Fibroblast of skin of right quadriceps (primary cell): ENCODE measurements around the gene THAP12.
A peak's percentile ranks its signal among the peaks of the same experiment; 100 is the strongest.
"Not testable (repeated sequence)": the region's sequence is repeated elsewhere in the genome, so short reads cannot be mapped to it uniquely, and the experiment has no call there.

ENCODE experiments used
- DNase-seq: peaks from one replicate; pipeline ENCODE4 v3.0.0-alpha.2; 2013

THAP12 gene

DNA sequence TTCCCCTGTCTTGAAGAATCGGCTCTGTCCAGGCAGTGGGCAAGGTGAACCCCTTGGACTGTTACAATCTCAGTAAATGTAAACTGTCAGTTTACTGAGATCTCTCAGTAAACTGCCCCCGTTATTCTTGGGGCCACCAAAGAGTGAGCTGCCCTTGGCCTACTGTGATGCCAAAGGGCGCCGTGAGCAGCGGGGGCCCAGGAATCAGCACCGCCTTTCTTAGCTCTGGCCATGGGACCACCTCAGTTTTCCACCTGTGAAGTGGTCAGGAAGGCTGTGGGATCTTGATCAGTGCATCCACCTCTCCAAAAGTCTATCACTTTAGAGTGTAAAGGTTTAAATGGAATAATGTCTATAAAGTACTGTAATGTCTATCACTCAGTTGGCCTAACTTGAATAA is 57.1 kb downstream of the THAP12 start:
- no peak for DNase-seq

DNA sequence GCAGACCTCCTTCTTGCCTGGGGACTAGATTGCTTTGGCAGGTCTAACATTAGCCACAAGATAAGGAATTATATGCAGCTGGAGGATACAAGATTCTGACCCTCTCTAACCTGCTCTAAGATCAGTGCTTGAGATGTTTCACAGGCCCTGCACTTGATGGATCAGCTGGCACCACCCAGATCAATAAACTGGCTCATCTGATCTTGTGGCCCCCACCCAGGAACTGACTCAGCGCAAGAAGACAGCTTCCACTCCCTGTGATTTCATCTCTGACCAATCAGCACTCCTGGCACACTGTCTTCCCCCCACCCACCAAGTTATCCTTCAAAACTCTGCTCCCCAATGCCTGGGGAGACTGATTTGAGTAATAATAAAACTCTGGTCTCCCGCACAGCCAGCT is 57.6 kb downstream of the THAP12 start:
- DNase-seq, result not testable (repeated sequence)

DNA sequence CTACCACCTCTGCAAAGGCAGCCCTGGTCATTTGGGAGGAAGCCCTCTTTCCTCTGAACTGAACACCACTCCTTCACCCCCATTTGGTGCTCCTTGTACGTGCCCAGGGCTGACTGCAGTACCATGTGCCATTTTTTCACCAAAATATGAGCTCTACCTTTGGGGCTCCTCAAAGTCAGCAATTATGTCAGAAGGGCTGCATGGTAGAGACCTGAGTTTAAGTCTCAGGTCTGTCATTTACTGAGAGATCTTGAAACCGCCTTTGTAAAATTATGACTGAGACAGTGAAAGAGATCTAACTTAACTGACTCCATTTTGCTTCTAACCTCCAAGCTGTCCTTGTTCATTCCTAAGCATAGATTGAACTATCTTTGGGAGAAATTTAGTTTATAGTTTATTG is 58.0 kb downstream of the THAP12 start:
- no peak for DNase-seq

DNA sequence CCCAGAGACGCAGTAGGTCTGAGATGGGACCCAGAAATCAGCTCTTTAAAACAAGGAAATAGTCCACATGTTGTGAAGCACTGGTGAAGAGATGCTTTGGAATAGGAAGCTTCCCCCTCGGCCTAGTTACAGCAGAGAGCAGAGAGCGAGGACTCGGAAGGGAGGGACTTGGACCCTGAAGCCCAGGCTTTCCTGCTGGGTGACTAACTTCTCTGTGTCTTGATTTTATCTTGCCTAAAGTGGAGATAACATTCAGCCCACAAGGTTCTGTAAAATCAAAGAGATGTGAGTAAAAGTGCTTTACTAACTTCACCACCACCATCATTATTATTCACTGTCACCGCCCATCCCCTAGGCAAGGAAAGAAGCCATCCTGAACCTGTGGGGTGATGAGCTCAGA is 58.4 kb downstream of the THAP12 start:
- DNase-seq, result no peak

DNA sequence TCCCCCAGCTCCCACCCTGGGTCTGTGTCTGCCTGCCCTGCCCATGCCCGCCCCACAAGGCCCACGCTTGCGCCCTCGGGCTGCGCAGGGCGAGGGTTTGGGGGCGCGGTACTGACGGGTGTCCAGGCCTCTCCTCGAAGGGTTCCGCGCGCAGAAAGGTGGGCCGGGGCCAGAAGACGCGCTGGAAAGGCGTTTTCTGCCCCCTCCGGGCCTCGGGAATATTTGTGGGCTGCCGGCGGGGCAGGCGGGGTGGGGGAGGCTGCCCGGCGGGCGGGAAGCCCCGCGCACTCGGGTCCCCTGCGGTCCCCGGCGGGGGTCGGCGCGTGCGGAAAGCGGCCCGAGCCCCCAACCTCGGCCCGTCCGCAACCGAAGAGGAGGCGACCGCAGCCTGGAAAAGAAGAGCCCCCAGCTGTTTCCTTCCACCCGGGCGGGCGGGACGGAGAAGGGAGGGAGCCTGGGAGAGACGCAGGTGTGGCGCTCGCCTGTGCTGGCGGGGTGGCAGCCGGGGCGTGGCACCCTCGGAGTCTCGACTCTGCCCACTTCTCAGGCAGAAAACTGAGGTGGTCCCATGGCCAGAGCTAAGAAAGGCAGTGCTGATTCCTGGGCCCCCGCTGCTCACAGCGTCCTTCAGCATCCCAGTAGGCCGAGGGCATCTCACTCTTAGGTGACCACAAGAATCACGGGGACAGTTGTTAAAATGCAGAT is 59.0 kb downstream of the THAP12 start:
- no peak for DNase-seq

DNA sequence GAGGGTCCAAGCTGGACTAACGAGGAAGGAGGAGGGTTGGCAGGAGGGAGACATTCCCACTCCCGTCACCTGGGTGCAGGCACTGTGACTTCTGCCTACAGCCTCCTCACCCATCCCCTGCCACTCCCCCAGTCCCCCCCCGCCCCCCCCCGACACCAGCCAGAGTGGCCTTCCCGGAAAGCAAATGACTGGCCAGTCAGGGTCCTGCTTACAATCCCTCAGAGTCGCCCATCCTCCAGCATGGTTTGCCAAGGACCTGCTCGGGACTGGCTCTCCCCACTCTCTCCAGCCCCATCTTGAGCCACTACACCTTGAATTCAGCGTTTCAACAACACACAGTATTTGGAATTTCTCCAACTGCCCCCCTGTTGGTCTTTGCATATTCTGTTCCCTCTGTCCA is 59.6 kb downstream of the THAP12 start:
- DNase-seq, result no peak

DNA sequence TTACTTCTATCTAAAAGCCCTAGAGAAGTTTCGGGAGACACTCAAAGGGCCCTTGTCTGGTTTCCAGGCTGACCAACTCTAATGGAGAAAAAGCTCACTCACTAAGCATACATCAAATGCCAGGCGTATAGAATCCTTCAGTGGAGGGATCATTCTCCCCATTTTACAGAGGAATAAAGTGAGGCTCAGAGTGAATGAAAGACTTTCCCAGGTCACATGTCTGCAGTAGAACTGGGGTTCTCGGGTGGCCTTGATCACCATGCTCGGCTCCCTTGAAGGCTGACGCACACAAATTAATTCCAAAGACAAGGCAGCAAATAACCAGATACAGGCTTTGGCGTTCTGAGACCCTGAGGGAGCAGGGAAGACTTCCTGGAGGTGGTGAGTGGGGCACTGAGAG is 60.0 kb downstream of the THAP12 start:
- DNase-seq, result no peak

DNA sequence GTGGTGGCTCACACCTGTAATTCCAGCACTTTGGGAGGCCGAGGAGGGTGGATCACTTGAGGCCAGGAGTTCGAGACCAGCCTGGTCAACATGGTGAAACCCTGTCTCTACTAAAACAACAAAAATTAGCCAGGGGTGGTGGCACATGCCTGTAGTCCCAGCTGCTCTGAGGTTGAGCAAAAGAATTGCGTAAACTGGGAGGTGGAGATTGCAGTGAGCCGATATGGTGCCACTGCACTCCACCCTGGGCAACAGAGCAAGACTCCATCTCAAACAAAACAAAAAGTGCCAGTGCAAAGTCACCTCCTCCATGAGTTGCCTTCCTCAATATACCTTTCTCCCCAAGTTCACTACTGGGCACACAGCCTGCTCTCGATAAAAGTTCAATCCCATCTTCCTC is 61.1 kb downstream of the THAP12 start:
- not testable (repeated sequence) for DNase-seq

DNA sequence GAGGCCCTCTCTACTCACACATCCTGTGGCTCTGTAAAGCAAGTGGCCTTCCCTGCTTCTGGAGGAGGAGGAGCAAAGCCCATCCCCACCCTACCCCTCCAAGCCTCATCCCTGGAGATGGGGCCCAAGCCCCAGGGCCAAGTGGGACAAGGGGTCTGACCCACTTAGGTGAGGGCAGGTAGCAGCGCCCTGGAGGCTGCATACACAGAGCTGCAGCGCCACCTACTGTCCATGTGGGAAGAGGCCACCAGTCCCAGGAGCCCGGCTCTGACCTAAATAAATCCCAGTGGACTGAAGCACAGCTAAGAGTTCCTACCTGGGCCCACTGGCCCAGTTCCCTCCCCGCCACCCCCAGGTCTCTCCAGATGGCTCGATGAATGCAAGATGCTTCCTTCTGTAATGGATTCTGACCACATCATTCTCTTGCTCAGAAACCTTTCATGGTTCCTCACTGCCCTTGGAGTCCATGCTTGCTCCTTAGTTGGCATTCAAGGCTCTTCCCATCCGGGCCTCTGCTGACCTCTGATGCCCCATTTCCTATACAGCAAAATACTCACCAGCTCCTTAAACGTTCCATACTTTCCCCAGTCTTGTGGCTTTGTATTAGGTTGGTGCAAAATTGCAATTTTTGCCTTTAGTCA is 62.1 kb downstream of the THAP12 start:
- peak; percentile 50 for DNase-seq

DNA sequence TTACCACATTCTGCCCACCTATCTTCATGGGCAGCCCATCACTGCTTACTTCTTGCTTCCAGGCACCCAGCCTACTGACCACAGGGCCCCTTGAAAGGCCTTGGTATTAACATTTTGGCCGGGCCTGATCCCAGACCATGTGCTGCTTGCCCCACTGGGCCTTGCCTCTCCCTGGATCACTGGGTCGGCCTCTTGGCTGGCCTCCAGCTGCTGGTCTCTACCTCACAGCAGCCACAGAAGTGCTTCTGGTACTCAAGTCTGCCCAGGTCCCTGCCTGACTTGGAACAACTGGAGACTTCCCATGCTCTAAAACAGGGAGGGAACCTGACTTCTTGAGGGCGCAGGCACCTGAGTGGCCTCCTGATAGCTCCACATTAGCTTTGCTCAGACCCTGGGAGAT is 63.6 kb downstream of the THAP12 start:
- no peak for DNase-seq

DNA sequence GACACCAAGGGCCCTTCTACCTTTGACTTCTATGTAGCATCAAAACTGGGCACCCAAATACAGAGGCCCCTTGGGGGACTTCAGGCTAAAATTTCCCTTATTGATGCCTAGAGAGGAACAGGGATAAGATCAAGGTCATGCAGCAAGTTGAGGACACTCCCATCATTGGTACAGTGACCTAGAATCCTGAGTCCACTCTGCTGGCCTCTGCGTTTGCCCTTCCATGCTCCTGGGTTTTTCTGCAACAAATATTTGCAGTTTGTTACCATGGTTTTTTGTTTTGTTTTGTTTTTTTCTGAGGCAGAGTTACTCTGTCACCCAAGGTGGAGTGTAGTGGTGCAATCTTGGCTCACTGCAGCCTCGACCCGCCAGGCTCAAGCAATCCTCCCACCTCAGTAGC is 64.2 kb downstream of the THAP12 start:
- DNase-seq, result no peak

DNA sequence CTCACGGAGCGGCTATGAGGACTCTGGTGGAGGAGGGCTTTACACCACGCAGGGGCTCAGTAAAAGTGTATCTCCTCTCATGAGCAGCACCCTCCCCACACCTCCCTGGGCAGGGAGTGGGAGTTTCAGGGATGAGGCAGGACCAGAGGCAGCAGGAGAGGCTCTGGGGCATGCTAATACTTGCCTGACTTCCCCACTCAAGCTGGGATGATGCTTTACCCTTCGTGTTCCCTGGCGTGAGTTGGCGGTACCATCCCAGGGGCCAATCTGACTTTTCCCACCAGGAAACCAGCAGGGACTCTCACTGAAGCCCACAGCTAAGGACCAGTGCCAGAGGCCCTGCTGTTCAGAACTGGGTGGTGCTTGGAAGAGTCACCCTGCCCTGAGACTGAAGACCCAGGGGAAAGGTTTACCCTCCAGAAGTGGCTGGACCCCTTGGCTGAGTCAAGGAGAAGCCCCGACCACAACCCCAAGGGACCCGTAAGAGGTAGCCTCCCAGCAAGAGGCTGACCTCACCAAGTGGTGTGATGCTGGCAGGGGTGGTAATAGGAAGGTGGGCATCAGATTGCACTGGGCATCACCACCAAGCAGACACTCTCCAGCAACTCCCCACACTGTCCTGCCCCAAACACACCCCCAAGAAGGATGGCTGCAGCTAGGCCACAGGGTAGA is 65.6 kb downstream of the THAP12 start:
- no peak for DNase-seq

DNA sequence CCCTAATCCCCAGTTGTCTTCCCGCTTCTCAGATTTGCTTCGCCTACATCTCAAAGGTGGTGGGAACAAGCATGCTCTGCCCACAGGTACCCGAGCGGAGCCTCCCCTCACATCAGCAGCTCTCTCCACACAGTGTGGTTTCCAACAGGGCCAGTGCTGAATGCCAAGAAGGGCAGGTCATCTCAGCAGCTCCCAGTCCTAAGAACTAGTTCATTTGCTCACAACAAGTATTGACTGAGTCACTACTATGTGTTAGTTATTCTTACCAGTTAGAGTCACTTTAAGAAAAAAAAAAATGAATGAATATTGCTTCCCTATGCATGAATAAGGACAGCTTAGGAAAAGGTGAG is 66.2 kb downstream of the THAP12 start:
- DNase-seq, result peak; percentile 69

DNA sequence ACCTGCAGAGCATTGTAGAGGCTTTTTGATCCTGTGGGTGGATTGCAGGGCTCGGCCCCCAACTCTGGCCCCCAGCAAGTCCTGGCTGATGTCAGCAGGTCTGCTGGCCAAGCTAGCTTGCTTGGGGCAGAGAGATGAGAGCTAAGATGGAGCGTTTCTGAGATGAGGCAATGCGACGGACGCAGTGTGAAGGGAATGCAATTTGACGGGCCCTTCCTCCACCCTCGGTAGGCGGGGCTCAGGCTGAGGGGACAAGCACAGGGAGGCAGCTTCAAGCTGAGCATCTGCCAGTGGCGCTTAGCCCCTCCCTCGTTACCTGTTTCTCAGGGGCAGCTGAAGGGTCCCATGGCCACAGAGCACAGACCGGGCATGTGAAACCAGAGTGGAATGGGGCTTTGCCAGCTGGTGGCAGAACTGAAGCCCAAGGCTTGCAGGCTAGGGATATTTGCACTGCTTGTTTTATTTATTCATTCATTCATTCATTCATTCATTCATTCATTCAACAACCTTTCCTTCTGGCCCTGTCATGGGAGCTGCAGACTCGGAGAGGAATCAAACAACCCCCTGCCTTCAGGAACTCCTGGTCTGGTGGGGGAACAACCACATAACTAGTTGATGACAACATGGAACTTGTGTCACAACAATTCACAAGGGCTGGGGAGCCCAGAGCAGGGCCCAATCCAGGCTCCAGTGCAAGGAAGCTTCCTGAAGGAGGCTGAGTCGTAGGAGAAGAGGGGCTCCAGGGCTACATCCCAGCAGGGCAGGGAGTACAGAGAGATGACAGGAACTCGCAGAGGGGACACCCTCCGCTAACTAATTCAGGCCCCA is 66.8 kb downstream of the THAP12 start:
- DNase-seq, result peak; percentile 71

DNA sequence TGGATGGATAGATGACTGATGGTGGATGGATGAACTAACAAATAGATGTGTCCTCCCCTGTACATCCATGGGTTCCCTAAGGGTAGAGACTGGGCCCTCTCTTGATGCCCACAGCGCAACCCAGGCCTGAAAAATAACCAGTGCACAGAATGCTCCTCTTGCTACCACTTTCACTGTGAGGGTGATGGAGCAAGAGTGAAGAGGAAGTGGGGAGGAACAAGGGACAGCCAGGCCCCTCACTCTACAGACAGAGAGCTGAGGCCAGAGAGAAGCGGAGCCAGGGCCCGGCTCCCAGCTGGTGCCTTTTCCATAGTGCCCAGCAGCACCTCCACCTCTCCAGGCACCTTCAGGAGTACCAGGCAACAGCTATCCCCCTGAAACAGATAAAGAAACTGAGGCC is 67.7 kb downstream of the THAP12 start:
- no peak for DNase-seq

DNA sequence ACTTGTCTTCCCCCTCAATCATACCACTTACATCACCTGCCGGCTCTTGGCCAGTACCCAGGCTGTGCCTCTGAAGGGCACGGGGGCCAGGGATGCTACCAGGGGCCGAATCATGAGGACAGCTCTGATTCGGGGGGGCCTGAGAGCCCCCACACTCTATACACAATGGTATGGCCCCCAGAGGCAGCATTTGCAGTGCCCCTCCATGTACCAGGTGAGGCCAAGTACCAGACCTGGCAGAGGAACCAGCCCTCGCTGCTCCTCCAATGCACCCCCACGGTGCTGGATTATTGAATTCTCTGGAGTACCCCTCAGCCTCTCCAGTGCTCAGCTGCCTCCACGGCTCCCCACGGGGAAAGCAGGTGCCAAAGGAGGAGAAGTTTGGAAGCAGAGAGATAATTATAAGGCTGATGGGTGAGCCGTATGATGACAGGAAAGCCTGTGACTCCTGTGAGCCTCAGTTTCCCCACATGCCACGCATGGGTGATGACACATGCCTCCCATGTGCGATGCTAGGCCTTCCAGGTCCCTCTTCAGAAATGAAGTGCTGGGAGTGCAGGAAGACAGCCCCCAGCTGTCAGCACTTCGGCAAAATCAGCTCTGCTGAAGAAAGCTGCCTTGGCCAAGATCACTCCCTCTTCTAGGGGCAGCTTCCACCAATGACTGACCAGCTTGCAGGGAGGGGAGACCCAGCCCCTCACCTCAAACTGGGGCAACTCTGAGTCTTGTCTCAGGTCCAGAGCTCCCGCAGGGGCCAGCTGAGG is 69.9 kb downstream of the THAP12 start:
- DNase-seq, result no peak

DNA sequence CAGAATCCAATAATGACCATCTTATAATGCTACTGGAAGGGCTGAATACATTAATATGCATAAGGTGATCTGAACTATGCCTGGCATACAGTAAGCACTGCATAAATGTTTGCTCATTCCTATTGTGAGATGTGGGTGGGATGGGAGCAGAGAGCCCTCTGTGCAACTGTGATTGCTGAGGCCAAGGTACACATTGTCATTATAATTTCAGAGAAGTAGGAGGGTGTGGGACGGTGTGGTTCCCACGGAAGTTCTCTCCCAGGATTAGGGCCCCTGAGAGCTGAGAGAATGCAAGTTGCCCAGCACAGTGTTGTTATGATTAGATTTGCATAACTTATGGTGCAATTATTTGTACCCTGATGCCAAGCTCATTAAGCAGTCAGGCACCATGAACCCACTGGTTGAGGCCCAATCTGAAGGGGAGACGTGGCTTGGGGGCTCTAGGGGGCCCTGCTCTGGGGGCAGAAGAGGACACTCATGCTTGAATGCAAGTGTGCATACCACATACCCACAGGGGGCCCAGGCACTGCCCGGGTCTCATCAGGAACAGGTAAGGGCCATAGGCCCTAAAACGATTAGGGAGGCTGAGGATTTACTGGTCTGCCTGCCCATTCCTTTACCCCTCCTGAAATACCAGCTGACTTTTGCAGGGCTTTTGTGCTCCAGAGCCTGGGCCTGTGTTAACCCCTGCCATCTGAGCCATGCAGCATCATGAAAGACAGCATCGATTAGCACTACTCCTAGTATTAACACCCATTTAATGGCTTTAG is 72.8 kb downstream of the THAP12 start:
- DNase-seq, result no peak

DNA sequence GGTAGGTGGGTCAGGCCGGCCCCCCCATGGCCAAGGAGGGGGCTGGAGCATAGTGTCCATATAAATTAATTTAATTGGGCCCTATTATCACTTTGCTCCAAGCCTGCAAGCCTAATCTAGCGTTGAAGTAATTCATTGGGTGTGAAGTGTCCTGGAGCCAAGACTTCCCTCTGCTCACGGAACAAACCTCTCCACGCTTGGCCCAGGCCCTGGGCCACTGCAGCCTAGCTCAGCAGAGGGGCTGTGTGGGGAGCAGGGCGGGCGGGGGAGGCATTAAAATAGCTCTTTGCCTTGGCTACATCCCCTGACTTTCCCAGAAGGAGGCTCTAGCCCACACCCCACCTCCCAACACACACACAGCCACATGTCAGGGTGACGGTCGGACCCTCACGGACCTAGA is 73.5 kb downstream of the THAP12 start:
- no peak for DNase-seq

DNA sequence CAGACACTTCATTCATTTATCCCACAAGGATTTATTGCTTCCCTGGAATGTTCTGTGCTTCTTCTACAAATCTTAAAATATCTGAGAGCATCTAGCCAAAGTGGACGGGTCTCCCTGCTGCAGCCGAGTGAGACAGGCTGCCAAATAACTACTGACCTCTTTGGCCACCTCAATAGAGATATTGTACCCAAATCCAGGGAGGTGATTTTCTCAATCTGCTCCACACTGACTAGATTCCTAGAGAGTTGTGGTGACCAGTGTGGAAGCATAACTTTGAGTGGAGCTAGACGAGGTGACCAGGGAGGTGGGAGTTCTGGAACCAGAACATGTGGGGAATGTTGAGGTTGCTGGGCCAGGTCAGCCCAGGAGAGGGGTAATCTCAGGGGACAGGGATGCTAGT is 77.5 kb downstream of the THAP12 start:
- DNase-seq, result no peak

DNA sequence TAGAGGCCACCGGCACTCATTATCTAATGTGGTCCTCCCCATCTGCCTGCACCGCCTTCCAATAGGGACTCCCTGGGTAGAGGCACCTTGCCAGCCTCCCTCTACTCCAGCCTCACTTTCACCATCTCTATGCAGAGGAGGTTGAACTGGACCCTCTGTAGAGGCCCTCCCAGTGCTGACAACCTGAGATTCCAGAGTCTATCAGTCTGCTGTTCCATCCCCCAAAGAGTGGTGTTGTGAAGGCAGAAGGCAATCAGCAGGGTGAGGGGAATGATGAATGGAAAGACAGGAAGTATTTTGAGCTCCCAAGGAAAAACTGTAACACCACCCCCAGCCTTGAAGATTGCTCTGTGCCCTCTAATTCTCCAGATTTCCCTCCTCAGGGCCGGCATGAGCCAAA is 77.9 kb downstream of the THAP12 start:
- DNase-seq, result peak; percentile 10
